GM10847 (cell line): ENCODE measurements around the gene THSD4.

Experiments used
- POLR2A ChIP-seq: IDR thresholded peaks from 2 replicates; pipeline ENCODE4 v1.6.1; 2011; ENCODE audit not compliant: insufficient read length; ENCODE audit errors: extremely low read depth

The THSD4 gene

DNA sequence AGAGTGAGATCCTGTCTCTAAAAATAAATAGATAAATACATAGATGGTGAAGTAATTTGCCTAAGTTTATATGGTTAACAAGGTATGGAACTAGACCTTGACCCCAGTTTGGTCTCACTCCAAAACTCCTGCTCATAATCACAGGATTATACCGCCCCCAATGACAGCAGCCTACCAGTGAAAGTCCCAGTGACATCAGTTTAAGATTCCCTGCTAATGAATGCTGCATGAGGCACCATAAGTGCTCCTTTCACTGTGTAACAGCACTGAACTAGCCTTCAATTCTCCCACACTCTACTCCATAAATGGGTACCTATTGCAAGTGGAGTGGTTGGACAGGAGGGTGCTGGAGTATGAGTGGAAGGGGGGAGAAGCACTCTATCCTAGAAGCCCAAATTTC is 23.7 kb upstream of the THSD4 start:
- no peak for TF ChIP-seq POLR2A

DNA sequence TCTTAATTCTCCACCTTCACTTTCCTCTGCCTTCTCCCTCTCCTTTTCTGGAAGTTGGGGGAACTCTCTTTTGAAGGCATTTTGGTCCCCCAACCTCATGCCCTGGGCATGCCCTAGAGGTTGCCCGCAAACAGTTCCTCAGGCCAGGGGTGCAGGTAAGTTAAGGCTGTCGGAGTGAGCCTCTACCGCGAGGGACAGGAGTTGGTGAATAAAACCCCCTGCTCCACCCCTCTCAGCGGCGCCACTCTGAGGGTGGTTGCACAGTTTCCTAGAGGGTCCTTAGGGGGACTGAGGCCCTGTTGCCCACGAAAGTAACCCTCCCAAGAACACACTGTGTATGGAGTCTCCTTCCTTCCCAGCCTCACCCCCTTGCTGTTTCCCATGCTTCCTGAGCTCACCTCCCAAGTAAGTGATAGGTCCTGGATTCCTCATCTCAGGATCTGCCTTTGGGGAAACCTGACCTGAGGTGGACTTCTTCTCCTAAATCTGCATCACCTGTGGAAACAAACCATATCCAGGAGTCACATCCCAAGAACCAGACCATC is 23.1 kb upstream of the THSD4 start:
- TF ChIP-seq POLR2A: no peak

DNA sequence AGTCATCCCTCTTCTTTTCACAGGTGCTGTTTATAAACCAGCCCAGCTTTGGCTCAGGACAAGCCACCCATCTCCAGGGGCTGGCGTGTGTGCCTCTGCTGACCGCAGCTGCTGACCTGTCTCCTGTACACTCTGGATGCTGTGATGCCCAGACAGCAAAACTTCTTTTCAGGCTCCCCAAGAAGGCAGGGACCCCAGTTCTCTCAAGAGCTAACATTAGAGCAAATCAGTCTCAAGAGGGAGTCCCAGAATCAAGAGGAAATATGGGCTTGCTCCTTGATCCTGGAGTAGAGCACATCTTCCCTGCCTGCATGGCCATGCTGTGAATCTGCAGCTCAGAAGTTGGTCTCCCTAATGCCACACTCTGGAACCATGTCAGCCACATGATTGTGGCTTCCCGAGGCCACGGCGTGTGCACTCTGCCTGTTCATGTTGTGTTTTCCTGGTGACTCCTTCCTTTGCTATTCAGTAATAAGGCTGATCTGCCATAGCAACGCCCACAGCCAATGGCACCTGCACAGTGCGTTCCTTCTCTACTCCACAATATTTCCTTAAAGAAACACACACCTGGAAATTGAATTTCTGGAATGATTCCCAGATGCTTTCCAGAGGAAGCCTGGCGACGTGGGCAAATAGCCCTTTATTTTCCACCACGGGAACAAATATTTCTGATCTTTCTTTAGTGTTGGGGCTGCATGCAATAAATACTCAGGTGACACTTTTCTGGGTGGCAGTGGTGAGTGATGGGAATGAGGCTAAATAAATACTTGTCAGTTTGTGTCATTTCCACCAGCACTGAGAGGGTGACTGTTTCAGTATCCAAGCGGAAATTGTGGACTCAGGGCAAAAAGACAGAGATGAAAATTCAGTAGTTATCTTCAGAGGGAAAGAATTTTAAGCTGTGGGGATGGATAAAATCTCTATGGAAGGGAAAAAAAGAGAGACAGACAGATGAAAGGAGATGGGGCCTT is 21.9 kb upstream of the THSD4 start:
- TF ChIP-seq POLR2A: no peak

DNA sequence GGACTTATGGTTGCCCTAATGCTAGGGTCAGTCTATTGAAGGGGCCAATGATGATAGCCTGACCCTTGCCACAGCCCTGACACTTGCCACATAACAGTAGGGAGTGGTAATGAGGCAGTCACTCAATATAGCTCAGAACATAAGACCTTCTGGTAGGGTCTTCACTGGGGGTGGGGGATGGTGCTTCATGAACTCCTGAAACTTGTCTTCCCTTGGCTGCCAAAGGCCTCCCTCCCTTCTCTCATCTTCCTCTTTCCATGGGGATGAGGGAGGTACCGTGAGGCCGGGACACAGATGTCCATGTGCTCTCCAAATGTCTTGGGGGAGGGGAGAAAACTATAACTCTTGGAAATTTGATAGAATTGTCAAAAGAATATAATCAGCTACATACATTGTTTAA is 21.1 kb upstream of the THSD4 start:
- TF ChIP-seq POLR2A: no peak

DNA sequence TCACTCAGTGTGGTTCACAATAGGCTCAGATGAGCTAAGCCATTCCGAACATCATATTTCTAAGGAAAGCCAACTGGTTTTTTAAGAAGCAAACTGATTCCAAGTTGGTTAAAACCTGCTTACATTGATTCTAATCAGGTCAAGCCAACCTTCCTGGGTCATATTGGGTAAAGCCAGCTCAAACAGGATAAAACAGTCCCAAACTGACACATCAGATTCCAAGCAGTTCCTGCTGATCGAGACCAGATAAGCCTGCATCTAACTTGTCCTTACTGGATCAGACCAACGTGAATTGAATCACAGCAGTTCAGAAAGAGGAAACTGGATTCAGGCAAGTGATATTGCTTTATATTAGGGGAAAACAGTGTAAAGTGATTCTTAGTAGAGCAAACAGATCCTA is 18.6 kb upstream of the THSD4 start:
- no peak for TF ChIP-seq POLR2A

DNA sequence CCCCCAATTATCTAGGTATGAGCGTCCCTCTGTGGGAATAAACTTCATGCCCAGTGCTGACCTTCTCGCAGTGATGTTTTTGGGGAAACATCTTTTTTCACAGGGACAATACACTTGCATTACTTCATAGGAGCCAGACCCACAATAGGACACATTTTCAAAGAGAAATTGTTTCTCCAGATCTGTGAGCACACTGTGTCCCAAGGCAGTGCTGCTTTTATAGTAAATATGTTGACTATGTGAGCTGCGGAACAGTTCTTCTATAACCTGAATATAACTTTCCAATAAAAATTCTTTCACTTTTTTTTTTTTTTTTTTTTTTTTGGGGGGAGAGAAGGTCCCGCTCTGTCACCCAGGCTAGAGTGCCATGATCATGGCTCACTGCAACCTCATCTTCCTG is 17.4 kb upstream of the THSD4 start:
- TF ChIP-seq POLR2A: no peak

DNA sequence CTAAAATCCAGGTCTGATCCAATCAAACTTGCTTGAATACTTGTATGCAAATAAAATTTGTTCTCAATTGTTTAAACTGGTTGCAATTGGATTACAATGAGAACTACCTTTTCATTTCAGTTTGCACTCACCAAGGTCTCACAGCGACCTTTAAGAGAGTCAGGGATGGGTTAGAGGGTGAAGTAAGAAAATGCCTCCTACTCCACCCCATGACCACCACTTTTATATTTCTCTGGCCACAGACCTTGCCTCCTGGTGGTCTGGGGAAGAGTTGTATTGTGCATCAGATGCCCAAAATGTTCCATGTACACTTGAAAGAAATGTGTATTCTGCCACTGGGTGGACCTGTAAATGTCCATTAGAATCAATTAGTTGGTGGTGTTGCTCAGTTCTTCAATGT is 16.4 kb upstream of the THSD4 start:
- no peak for TF ChIP-seq POLR2A

DNA sequence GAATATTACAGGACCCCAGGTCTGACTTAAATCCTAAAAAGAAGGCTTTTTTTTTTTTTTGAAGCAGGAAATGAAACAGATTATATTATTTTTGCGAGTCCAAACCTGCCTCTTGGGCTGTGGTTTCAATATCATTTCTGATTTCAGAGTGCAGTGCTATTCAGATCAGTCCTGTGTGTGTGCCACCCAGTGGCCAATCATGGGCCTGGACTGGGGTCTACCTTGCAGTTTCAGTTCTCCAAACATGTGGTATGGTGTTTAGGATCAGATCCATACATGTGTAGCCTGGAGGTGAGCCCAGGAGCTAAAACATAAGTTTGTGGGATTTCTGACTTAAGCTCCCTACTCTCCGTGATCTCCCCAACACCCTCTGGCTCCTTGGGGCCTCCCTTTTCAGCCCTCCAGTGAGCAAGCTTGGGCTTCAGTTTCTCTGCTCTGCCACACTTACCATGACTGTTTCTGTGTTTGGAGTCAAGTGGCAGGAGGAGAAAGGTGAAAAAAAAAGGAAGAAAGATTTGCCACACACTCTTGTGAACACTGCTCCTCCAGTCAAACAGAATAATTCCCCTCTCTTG is 12.1 kb upstream of the THSD4 start:
- TF ChIP-seq POLR2A: no peak

DNA sequence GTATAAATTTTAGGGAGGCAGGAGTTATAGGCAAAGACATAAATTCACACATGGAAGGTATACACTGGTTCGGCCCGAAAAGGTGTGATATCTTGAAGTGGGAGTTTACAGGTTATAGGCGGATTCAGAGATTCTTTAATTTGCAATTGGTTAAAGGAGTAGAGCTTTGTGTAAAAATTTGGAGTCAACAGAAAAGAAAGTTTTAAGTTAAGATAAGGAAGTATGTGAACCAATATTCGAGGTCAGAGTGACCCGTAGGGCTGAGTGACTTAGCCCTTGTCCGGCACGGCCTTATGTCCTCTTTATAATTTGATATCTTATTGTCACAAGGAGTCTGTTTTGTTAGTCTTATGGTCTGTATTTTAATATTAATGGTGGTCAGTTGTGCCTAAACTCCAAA is 10.6 kb upstream of the THSD4 start:
- TF ChIP-seq POLR2A: no peak

DNA sequence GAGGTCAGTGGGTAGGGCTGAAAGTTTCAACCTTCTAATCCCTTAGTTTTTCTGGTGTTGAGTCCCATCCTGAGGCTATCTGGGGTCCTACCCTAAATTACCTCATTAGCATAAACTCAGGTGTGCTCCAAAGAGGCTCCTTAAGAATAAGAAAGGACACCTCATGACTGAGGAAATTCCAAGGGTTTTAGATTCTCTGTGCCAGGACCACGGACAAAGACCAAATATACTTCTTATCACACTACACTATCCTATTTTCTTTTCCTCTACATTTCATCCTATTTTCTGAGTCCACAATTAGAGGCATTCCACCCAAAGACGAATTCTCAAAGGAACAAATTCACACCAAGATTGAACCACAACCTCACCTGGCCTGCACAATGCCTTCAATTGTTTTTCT is 9.8 kb upstream of the THSD4 start:
- no peak for TF ChIP-seq POLR2A

DNA sequence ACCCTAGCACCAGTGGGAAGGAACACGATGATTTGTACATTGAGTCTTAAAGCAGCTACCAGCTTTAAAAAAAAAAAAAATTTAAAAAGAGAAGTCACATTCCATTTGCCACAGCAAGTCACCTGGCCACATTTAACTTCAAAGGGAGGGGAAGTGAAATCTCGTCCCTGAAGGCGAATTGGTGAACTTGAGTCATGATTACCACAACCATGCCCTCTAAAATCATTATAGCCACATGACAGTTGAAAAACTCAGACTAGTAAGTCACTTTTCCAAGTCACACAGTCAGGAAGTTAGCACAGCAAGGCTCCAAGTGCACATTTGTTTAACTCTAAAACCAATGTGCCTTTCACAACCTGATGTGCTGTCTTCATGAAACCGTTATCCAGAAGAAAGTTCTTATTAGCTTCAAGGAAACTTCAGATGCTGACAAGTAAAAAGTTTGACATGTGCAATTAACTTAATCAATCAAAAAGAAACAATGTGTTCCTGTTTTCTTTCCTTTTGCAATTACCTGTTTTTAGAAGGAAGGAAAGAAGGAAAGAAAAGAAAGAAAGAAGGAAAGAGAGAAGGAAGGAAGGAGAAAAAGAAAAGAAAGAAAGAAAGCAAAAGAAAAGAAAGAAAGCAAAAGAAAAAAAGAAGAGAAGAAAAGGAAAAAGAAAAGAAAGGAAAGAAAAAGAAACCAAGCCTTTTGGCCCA is 8.3 kb upstream of the THSD4 start:
- TF ChIP-seq POLR2A: no peak

DNA sequence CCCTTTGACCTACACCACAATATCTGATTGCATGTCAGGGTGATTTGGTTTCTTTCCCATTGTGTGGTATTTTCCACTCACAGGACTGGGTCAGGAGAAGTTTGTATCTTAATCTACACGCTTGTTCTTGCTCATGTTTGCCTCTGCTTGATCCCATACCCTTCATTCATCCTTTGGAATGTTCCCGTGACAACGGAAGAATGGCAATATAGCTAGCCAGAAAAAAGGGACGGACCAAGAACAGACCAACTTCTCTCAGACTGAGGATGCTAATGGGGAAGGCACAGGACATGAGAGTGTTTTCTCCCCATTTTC is 7.8 kb upstream of the THSD4 start:
- no peak for TF ChIP-seq POLR2A

DNA sequence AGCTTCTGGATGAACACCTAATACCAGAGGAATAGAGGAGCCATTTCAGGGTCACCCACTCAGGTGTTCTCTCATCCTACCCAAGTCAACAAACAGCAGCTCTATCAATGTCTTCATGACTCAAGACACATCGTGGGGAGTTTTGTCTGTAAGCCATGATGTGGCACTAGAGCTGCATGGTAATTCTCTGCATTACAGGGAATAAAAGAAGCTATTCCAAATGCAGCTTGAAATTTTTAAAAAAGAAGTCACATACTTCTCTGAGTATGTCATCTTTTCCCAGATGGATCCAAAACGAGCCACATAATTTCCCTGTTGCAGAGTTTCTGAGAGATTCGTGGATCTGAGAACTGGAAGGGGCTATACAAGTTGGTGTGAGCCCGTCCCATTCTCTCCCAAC is 6.1 kb upstream of the THSD4 start:
- no peak for TF ChIP-seq POLR2A

DNA sequence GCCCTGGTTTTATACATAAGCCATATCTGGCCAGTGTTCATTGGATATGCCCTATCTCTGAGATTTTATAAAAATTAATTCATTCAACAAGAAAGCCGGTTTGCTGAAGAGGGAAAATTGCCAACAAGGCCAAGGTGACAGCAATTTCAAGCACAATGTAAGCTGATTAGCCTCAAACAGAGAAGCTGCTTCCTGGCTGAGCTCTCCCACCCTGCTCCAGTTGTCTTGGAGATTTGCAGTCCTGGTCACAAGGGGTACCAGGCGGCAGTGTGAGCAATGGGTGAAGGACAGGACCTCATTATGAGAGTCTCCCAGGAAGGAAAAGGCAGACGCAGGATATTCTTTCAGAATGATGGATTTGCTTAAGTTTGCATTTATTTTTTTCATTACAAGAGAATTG is 5.4 kb upstream of the THSD4 start:
- TF ChIP-seq POLR2A: no peak

DNA sequence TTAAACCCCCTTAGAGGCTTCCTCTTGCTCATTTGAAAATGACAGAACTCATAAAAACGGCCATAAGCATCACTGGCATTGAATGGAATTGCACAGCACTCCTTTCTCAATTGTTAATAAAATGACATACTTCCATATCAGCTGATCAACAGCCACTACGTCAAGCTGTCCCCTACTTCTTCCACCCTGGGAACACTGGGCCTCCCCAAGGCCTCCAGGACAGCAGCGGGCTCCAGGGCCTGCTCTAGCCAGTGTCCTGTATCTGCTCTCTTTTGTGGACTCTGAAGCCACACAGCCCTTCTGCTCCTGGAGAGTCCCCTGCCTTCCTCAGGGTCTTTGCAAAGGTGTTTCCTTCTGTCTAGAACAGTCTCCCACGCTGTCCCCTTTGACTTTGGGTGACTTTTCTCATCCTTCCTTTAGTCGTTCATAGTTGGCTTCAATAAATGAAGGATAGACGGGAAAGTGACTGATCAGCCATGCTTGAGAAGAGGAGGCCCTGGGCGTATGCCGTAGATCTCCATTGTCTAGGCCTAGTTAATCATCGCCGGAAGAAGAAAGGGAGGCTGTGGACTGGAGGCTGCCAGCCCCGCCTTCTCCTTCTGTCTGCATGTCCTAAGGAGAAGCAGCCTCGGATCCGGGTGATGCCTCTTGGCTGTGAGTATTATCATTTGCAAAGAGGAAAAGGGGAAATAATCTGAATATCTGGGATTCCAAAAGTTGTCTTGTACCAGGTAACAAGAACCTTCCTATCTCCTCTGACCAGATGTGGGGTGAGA is 4.7 kb upstream of the THSD4 start:
- TF ChIP-seq POLR2A: no peak

DNA sequence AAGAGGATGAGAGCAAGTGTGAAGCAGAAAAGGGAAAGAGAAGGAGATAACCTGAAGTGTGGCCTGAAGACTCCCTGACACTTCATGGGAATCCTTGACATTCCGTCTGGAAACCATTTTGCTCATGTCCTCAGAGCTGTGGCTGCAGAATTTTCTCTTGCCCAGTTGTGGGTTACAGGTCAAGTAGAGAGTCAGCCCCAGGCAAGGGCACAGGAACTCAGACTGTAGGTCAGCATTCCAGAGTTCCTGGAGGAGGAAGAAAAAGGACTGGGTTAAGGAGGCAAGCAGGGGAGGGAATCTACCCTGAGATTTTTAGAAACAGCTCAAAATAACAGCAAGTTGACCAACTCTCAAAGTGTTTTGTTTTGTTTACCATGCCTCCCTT is 4.1 kb upstream of the THSD4 start:
- no peak for TF ChIP-seq POLR2A

DNA sequence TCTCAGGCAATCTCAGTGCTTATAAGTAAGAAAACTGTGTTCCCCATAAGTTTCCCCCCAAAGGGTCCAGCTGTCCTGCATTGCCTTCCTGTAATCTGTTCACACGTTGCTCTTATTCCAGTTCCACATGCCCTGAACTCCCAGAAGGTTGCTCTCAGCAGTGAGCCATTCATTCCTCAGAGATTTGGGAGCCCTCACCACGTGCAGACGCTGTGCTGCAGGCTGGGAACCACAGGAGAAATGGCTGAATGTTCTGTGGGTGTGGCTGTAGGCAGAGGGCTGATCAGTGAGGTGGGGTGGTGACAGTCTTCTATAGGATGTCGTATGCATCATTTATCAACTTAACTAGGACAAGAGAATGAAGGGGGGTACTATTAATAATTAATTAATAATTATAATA is 3.3 kb upstream of the THSD4 start:
- TF ChIP-seq POLR2A: no peak
